NCI-H128 (cell line): Measurements from ENCODE around the gene PIK3R1.
A peak's percentile ranks its signal among the peaks of the same experiment; 100 is the strongest.

Experiments
- DNase-seq: peaks from one replicate; lab custom pipeline; 2025; ENCODE audit not compliant: unreplicated experiment; lab: John Stamatoyannopoulos, UW

Gene PIK3R1

DNA sequence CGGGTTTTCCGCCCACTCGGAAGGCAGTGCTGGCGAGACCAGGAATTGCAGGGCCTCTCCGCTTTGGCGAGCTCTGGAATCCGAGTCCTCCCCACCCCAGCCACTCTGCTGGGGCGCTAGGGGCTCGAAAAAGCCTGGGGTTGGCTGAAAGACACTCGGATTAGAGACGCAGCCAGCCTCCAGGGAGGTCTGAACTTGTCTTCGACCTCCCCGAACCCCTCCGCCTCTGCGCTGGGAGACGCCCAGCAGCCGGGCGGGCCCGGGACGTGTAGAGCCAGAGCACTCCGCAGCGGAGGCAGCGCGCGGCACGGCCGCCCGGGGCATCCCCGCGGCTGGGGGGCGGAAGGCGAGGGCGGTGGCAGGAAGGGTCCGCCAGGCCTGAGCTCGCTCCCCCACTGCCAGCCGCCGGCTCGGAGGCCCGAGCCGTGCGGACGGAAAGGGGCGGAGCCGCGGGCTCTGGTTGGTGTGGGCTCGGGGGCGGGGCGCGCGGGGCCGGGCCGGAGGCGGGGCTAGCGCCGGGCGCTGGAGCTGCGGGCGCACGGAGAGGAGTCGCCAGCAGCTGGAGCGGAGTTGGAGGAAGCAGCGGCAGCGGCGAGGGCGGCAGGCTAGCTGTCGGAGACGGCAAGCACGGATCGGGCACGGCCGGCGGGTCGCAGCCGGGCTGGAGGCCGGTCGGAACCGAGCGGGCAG lies at the start of gene PIK3R1:
PIK3R1 (plus strand) TSS at position 549 of the 690 bp plus-strand sequence. CDS start 10,920 bp downstream, outside the sequence.
- DNase-seq: peak; percentile 78

- no peak for DNase-seq
Measured at GRCh38 chr5:68167195-68167651, 48.3 kb upstream of the PIK3R1 start.

DNA sequence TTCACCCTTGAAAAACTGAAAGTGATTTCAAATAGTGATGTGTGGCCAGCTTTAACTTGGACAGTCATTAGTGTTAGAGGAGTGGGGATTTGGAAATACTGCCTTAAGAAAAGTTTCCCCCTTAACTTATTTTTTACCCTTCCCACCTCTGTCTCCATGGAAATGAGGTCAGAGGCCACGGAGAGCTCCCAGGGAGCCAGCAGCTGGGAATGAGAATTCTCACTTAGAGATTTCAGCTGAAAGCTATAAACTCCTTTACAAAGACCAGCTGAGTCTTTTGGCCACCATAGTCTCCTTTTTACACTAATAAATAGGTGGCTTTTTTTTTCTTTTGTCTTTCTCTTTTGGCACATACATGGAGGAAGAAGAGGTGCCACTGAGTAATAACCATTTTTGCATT lies 45.7 kb upstream of the PIK3R1 start:
- no peak for DNase-seq

- no peak for DNase-seq
Measured at GRCh38 chr5:68170826-68171558, 44.6 kb upstream of the PIK3R1 start.

- no peak for DNase-seq
Measured at GRCh38 chr5:68172314-68172713, 43.2 kb upstream of the PIK3R1 start.

GRCh38 chr5:68173007-68173406 lies 42.5 kb upstream of the PIK3R1 start:
- DNase-seq: no peak

DNA sequence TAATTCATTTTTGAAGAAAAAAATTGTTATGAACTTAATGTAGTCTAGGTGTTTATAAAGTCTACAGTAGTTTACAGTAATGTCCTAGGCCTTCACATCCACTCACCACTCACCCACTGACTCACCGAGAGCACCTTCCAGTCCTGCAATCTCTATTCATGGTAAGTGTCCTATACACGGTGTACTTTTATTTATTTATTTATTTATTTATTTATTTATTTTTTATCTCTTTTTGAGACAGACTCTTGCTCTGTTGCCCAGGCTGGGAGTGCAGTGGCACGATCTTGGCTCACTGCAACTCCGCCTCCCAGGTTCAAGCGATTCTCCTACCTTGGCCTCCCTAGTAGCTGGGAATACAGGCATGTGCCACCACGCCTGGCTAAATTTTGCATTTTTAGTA lies 39.3 kb upstream of the PIK3R1 start:
- no peak for DNase-seq

- DNase-seq: no peak
Measured at GRCh38 chr5:68176802-68177479, 38.6 kb upstream of the PIK3R1 start.

GRCh38 chr5:68177676-68178075 lies 37.9 kb upstream of the PIK3R1 start:
- no peak for DNase-seq

- DNase-seq: no peak
Measured at GRCh38 chr5:68178579-68178978, 37.0 kb upstream of the PIK3R1 start.

DNA sequence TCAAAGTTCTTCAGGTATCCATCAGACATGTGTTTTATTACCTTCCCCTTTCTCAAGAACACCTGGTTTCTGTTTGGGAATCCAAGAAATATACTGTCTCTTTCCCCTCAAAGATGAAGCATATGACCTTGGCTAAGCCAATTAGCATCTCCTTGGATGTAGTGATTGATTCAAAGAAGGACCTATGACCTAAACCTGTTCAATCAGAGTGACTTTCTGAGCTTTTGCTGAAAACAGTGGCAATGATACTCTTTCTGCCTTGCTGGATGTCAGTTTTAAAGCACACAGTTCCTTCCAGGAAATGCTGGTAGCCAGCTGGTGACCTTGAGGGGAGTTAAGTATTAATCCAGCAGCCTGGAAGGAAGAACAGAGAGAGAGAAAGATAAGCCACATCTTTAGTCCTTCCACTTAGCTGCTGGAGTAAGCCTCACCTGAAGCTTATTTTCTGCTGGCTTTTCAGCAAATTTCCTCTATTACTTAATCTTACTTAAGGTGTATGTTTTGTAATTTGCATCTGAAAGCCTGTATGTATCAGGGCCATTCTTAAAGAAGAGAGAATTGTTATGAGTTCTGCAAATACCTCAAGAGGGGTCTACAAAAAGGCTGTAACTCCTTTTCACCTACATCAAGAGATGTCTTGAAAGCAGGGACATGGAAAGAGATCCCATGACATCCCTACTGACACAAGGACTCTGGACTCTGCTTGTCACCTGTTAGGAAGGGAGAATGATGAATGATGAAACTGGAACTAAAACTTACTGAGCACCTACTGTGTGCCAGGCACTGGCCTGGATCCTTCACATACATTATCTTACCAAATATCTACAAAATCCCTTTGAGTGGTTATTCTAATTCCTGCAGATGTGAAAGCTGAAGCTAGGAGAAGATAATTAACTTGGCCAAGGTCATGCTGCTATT lies 35.2 kb upstream of the PIK3R1 start:
- DNase-seq: no peak

DNA sequence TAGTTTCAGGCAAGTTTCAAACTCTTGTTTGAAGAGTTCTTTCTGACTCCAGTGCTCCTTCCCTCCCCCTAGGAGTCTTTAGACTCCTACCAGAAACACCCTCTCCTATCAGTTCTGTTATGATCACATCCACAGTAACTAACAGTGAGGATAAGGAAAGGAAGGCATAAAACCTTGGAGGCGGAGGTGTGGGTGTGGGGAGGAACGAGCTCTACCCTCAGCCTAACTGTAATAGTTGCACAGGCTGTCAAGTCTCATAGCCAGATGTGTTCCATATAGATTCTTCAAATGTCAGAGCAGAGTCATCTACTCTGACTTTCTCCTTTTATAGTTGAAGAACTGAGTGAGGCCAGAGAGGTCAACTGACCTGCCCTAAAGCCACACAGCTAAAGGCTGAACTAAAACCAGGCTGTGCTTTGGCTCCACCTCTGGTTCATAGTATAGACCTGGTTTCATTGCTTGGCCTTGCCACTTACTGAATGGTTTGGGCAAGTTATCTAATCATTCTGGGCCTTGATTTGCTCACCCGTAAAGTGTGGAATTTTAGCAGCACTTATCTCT lies 34.4 kb upstream of the PIK3R1 start:
- no peak for DNase-seq

GRCh38 chr5:68182094-68182493 lies 33.5 kb upstream of the PIK3R1 start:
- no peak for DNase-seq

DNA sequence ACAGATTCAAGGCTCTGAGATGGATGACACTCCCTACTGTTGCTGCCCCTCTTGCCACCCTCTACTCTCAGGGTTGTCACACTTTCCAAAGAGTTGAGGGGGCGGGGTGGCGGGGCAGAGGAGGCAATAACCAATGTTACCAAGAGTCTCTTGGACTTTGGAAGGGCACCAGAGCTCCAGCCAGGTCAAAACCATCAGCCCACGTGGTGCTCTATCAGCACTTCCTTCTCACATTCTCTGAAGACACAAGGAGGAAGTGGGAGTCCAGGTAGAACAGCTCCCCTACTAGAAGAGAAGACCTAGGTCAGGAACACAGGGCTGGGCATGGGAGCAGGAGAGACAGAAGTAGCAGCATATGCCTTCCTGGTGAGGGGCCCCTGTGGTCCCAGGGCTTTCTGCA lies 33.0 kb upstream of the PIK3R1 start:
- DNase-seq: no peak

DNA sequence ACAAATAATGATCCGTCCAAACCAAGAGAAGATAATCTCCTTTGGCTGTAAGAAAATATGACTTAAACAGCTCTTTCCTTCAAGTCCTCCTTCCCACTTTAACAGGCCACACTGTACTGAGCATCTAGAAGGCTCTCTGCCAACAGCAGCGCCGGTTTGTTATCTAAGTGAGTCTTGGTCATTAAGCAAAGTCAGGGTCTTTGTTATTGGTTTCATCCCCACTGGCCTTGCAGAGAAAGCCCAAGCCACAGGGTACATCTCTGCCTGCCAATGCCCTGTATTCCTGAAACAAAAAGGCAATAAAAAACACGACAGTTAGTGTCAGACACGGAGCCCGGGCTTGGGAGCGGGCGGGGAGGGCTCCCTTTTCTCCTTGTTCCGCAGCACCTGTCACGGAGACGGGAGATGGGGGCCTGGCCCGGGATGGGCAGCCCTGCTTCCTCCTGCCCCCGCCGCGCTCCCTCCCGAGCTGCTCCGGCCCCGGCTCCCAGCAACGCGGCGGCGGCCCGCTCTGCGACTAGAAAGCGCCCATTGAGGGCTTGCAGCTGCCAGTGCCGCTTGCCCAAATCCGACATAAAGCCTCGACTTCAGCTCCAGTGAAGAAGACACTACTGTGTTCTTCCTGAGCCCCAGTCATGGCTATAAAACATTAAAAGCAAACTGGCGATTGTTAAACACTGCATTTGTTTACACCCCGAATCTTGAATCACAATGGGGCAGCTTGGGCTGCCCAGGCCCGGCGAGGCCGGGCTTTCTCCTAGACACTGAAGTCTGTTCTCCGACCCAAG lies 28.1 kb upstream of the PIK3R1 start:
- no peak for DNase-seq

DNA sequence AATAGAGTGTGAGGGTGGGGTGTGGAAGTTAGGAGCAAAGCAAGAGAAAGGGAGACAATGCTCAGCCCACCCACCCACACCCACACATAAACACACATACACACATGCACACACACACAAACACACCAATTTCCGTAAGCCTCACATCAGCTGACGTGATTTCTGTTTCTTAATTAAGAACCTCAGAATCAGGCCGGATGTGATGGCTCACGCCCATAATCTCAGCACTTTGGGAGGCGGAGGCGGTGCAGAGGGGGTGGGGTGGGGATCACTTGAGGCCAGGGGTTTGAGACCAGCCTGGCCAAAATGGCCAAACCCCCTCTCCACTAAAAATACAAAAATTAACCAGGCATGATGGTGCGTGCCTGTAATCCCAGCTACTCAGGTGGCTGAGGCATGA lies 26.4 kb upstream of the PIK3R1 start:
- DNase-seq: no peak

DNA sequence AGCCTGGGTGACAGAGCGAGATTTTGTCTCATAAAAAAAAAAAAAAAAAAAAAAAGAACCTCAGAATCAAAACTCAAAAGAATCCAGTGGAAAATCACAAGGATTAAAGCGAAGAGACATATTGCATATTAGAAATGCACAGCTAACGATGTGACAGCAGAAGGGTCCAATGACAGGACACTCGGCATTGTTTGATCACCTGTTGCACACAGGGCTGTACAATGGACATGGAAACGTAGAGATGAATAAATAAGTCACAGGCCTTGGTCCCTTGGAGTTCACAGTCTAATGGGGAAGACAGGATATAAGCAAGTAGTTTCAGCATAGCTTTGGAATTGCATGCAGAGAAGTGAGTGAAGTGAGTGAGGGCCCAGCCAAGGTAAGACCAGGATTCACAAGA lies 25.9 kb upstream of the PIK3R1 start:
- DNase-seq: no peak

GRCh38 chr5:68190619-68191018 lies 24.9 kb upstream of the PIK3R1 start:
- DNase-seq: no peak

DNA sequence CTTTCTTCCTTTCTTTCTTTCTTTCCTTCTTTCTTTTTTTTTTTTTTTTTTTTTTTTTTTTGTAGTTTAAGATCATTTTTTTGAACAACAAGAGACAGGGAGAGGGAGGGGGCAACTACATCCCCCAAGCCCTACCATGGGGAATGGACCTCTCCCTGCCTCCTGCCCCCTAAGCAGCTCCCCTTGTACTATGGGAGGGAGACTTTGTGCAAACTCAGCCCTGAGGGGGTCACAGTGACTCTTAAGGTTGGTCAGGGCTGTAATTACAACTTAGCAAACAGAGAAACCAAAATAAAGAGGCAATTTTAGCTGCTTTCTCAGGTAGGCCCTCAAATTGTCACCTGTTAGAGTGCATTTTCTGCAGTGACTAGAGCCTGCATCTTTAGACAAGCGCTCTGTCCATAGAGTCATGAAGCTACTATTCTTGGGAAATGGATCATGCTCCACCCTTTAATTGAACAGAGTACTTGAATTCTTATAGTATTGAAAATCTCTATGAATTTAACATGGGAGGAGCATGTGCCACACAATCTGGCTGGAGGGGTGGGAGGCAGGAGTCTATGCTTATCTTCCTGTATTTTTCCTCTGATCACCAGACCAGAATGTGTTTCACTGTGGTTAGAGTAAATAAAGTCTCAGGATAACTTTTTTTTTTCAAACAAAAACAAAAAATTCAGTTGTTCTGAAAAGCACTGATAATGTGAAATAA lies 24.3 kb upstream of the PIK3R1 start:
- no peak for DNase-seq
